Raji (cell line): ENCODE results near the gene MOXD1.

ENCODE experiments used
- POLR2A ChIP-seq: IDR thresholded peaks from 2 replicates; pipeline ENCODE4 v1.6.1; 2011; ENCODE audit warnings: low read depth, low read length, control low read depth; ENCODE audit not compliant: insufficient read depth

Gene MOXD1

GRCh38 chr6:132405143-132405915 lies 4.1 kb upstream of the MOXD1 start:
- no peak for TF ChIP-seq POLR2A

GRCh38 chr6:132404736-132405135 lies 3.5 kb upstream of the MOXD1 start:
- no peak for TF ChIP-seq POLR2A

- no peak for TF ChIP-seq POLR2A
These were observed 3.1 kb upstream of the MOXD1 start for GRCh38 chr6:132404330-132404729.

GRCh38 chr6:132401618-132402285 lies 477 bp upstream of the MOXD1 start:
- TF ChIP-seq POLR2A = no peak

GRCh38 chr6:132400555-132400882 lies 756 bp downstream of the MOXD1 start:
- no peak for TF ChIP-seq POLR2A

GRCh38 chr6:132399376-132400074 lies 1.8 kb downstream of the MOXD1 start:
- TF ChIP-seq POLR2A = no peak

GRCh38 chr6:132395015-132395597 lies 6.2 kb downstream of the MOXD1 start:
- TF ChIP-seq POLR2A = no peak

- no peak for TF ChIP-seq POLR2A
These were observed 8.5 kb downstream of the MOXD1 start for GRCh38 chr6:132392792-132393191.

GRCh38 chr6:132392270-132392646 lies 9.0 kb downstream of the MOXD1 start:
- no peak for TF ChIP-seq POLR2A

GRCh38 chr6:132391391-132392269 lies 9.6 kb downstream of the MOXD1 start:
- TF ChIP-seq POLR2A = no peak

- no peak for TF ChIP-seq POLR2A
These were observed 10.8 kb downstream of the MOXD1 start for GRCh38 chr6:132390451-132390850.

GRCh38 chr6:132390017-132390416 lies 11.3 kb downstream of the MOXD1 start:
- TF ChIP-seq POLR2A = no peak

GRCh38 chr6:132388291-132388690 lies 13.0 kb downstream of the MOXD1 start:
- no peak for TF ChIP-seq POLR2A

GRCh38 chr6:132382630-132383175 lies 18.6 kb downstream of the MOXD1 start:
- no peak for TF ChIP-seq POLR2A
